HUES6 (cell line): Measurements from ENCODE around the gene RRAS2.

Experiments
- H3K27ac ChIP-seq: 2 replicates; pipeline ENCODE4 v1.7.0; 2013; ENCODE audit warnings: low read depth, mild to moderate bottlenecking, low read length, inconsistent platforms
- H3K27me3 ChIP-seq: 2 replicates; pipeline ENCODE4 v1.6.1; 2013; ENCODE audit warnings: low read length; ENCODE audit not compliant: control insufficient read depth, insufficient read depth
- H3K36me3 ChIP-seq: 2 replicates; pipeline ENCODE4 v1.6.1; 2013; ENCODE audit warnings: low read length; ENCODE audit not compliant: control insufficient read depth, insufficient read depth
- H3K4me1 ChIP-seq: 2 replicates; pipeline ENCODE4 v1.6.1; 2013; ENCODE audit warnings: low read length; ENCODE audit not compliant: control insufficient read depth, insufficient read depth
- H3K4me3 ChIP-seq: 2 replicates; pipeline ENCODE4 v1.5.1; 2013; ENCODE audit warnings: low read depth, low read length
- H3K9ac ChIP-seq: one replicate; pipeline ENCODE4 v1.6.1; 2013; ENCODE audit warnings: mild to moderate bottlenecking, low read length
- H3K9me3 ChIP-seq: 2 replicates; pipeline ENCODE4 v1.6.1; 2013; ENCODE audit warnings: low read depth, low read length; ENCODE audit not compliant: control insufficient read depth, insufficient read depth

RRAS2 gene

DNA sequence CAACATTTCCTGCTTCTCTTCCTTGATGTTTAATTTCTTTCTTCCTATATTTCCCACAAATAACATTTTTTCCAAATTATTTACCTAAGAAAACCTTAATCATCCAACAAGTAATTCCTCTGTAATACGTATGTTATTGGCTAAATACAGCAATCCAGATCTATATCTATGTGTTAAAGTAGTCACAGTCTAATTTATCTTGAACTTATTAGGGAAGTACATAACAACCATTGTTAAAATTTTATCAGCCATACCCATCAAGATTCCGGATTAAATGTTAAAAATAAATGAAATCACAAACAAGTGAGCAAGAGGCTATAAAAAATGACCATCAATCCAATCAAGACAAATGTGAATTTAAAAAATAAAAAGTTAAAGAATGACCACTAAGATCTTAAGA is 36.5 kb downstream of the RRAS2 start:
- H3K4me3 ChIP-seq: no peak overlapping the region
- peaks cover 24% of the 10 kb centered on the region for H3K4me1 ChIP-seq
- no peaks in the 10 kb centered on the region for H3K27me3 ChIP-seq
- H3K36me3 ChIP-seq: no peaks in the 10 kb centered on the region
- H3K9me3 ChIP-seq: no peaks in the 10 kb centered on the region
- no peak overlapping the region for H3K27ac ChIP-seq
- no peak overlapping the region for H3K9ac ChIP-seq

DNA sequence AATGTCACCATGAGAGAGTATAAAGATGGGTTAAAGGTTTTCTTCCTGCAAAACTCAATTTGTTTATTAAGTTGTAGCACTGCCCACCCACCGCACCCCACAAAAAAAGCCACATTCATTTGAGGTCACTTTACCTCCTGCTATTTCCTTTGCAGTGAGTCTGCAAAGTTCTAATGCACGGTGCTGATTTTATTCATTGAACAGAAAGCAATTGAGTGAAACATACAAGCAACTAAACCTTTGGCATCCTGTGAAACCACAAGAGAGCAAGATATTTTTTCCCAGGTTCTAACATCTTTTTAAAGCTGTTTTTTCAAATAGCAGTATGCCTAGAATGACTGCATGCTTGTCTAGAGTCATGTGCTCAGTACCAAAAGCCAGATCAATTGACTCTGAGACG is 39.0 kb downstream of the RRAS2 start:
- no peaks in the 10 kb centered on the region for H3K36me3 ChIP-seq
- no peak overlapping the region for H3K27ac ChIP-seq
- no peak overlapping the region for H3K4me3 ChIP-seq
- no peak overlapping the region for H3K9ac ChIP-seq
- no peaks in the 10 kb centered on the region for H3K9me3 ChIP-seq
- H3K27me3 ChIP-seq: no peaks in the 10 kb centered on the region
- H3K4me1 ChIP-seq: peaks cover 9% of the 10 kb centered on the region

DNA sequence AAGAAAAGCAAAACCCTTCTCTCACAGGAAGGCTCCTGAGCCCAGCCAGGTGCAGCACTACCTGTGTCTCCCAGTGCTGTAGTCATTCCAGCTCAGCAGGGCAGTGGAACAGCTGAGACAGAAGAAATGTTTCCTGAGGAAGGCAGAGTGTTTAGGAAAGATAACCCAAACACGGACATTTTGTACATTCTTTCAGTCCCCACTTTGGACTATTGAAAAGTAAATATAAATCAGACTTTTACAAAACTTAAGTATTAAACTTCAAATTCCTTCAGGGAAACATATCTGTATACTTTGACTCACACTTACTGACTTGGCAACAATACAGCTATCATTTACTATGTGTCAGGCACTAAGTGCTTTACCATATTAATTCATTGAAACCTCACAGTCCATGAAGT is 40.4 kb downstream of the RRAS2 start:
- Histone ChIP-seq H3K9me3 (no peaks in the 10 kb centered on the region), H3K27ac (no peak overlapping the region), H3K27me3 (no peaks in the 10 kb centered on the region), H3K9ac (no peak overlapping the region), H3K4me3 (no peak overlapping the region), H3K36me3 (no peaks in the 10 kb centered on the region), H3K4me1 (peaks cover 13% of the 10 kb centered on the region)

DNA sequence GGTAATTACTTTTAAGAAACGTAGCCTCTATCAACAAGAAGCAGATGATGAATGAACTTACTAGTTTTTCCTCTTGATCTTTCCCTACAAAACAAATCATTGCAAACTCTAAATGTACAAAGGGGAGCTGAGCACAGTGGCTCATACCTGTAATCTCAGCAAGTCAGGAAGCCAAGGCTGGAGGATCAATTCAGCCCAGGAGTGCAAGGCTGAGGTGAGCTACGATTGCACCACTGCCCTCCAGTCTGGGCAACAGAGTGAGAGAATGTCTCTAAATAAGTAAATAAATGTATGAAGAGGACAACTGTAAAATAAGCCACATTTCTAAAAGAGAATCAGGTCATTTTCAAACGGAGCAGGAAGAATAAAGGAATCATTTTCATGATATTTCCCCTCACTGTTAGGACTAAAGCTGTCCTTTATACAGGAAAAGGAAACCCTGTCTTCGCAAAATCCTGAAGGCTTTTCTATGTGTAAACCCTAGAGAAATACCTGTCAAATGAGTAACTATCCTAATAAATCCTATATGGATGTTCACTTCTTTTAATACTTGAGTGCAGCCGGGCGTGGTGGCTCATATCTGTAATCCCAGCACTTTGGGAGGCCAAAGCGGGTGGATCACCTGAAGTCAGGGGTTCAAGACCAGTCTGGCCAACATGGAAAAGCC is 41.2 kb downstream of the RRAS2 start:
- Histone ChIP-seq H3K27ac (no peak overlapping the region), H3K36me3 (no peaks in the 10 kb centered on the region), H3K9me3 (no peaks in the 10 kb centered on the region), H3K27me3 (no peaks in the 10 kb centered on the region), H3K9ac (no peak overlapping the region), H3K4me3 (no peak overlapping the region), H3K4me1 (peaks cover 20% of the 10 kb centered on the region)

DNA sequence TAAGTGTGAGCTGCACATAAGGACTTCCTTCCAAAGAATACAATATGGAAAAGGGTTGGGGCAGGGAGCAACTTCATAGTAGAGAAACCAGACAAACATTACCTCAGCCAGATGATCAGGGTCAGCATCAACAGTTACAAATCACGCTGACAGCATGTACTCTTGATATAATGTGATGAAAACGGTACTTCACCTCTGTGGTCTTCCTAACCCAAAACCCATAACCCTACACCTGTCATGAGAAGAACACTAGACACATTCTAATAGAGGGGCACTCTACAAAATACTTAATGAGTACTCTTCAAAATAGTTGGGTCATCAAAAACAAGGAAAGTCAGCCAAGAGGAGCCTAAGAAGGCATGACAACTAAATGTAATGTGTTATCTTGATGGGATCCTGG is 43.9 kb downstream of the RRAS2 start:
- H3K9ac ChIP-seq: no peak overlapping the region
- H3K4me3 ChIP-seq: no peak overlapping the region
- H3K4me1 ChIP-seq: peaks cover 29% of the 10 kb centered on the region
- no peak overlapping the region for H3K27ac ChIP-seq
- H3K27me3 ChIP-seq: no peaks in the 10 kb centered on the region
- H3K36me3 ChIP-seq: no peaks in the 10 kb centered on the region
- H3K9me3 ChIP-seq: no peaks in the 10 kb centered on the region

DNA sequence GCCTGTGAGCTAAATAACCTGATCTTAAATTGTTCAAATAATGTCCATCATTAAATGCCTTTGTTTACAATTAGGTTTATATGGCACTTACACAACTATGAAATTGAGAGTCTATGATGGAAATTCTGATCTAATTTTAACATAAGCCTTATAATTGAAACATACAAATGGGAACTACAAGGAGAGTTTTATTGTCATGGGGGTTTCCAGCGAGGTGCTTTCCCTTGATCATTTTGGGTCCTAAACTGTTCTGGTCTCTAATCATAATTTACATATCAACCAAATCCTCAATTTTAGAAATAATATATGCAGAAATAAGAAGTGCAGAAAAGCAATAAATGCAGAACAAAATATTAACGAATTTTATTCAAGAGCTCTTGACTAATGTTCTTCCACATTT is 44.9 kb downstream of the RRAS2 start:
- Histone ChIP-seq H3K4me3 (no peak overlapping the region), H3K4me1 (peaks cover 39% of the 10 kb centered on the region), H3K36me3 (no peaks in the 10 kb centered on the region), H3K27ac (no peak overlapping the region), H3K9ac (no peak overlapping the region), H3K9me3 (no peaks in the 10 kb centered on the region), H3K27me3 (no peaks in the 10 kb centered on the region)

DNA sequence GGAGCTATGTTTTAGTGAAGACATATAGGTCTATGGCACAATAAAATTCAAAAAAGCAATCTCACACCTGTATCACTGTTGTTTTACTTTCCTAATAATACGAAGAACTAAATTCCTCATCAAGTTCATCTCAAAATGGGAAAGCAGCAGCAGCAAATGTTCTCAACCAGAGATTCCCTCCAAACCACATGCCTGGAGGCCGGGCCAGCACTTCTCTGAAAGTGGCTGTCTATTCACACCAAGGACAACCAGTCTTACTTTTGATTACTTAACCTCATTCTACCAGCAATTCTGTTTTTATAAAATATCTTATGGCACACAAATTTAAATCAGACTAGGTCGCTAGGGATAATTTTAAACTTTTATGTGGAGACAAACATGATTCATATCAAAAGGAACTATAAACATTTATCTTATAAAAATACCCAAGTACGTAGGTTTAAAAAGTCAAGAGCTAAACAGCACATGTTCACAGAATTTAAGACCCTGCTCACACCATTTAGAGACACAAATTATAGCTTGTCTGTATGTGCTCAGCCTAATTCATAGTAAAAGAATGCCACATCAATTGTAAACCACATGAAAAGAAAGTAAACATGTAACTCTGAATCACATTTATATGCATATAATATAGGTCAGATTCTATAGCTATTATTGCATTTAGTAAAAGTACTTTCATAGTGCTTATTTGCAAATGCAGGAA is 46.1 kb downstream of the RRAS2 start:
- Histone ChIP-seq H3K4me3 (no peak overlapping the region), H3K27ac (no peak overlapping the region), H3K9me3 (no peaks in the 10 kb centered on the region), H3K36me3 (no peaks in the 10 kb centered on the region), H3K4me1 (peaks cover 48% of the 10 kb centered on the region), H3K9ac (no peak overlapping the region), H3K27me3 (no peaks in the 10 kb centered on the region)

DNA sequence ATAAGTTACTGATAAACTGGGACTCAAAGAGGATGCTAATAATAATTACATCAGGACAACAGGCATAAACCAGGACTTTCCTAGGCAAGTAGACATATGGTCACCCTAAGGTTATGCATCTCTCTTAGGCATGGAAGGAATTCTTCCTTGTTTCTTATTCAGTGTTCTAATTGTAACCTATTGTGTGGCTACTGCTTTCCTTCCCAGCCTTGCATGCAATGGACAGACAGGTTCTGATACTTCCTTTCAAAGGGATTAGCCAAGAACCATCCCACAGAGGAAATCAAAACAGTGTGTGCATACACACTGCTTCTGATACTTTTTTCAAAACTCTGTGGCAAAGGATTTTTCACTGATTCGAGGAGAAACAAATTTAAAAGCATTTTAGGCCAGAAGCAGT is 48.3 kb downstream of the RRAS2 start:
- H3K36me3 ChIP-seq: no peaks in the 10 kb centered on the region
- H3K9ac ChIP-seq: no peak overlapping the region
- H3K27ac ChIP-seq: no peak overlapping the region
- no peaks in the 10 kb centered on the region for H3K9me3 ChIP-seq
- no peaks in the 10 kb centered on the region for H3K27me3 ChIP-seq
- no peak overlapping the region for H3K4me3 ChIP-seq
- H3K4me1 ChIP-seq: peaks cover 56% of the 10 kb centered on the region

DNA sequence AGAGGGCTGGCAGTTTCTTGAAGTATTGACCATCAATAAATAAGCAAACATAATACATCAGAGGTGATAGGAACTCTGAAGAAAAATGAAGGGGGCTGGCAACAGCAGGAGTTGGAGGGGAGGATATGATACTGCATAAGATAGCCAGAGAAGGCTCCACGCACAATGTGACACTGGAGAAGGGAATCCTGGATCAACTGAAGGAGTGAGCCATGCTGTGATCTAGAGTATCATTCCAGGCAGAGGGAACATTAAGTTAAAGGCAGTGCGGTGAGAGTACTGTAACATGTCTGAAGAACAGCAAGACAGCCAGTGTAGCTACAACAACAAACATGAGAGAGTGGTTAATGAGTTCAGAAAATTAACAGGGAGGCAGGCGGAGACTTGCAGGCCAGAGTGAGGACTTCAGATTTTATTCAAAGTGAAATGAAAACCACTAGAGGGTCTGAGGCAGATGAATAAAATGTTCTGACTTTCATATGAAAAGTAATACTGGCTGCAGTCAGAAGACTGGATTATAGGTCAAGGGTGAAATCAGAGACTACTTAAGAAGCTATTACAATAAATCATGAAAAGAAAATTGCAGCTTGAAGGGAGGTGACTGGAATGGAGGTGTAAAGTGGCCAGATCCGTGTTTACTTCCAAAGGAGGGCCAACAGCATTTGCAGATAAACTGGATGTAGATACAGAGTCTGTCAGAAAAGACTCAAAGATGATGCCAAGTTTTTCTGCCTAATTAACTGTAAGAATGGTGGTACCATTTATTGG is 49.4 kb downstream of the RRAS2 start:
- Histone ChIP-seq H3K9ac (no peak overlapping the region), H3K9me3 (no peaks in the 10 kb centered on the region), H3K4me3 (no peak overlapping the region), H3K4me1 (peaks cover 61% of the 10 kb centered on the region), H3K27ac (no peak overlapping the region), H3K27me3 (no peaks in the 10 kb centered on the region), H3K36me3 (no peaks in the 10 kb centered on the region)

DNA sequence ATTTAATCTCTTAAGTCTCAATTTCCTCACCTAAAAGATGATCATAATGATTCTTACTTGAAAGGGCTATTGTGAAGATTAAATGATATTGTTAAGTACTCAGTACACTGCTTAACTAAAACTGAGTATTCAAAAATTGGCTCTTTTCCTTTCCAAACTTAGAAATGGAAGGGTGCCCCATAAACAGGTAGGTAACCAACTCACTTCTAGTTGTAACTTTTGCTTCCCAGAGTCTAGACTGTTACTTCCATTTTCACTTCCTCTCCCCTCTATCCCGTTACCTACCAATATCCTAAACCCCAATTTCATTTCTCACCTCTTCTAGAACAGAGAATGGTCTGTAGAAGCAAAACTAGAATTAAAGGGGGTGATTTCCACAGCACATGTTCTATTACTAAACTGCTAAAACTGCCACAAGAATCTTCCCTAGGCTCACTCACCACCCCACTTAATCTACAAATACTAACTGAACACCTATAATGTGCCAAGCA is 50.0 kb downstream of the RRAS2 start:
- H3K4me1 ChIP-seq: peaks cover 61% of the 10 kb centered on the region
- H3K27me3 ChIP-seq: no peaks in the 10 kb centered on the region
- no peak overlapping the region for H3K27ac ChIP-seq
- H3K9me3 ChIP-seq: no peaks in the 10 kb centered on the region
- no peak overlapping the region for H3K4me3 ChIP-seq
- H3K9ac ChIP-seq: no peak overlapping the region
- H3K36me3 ChIP-seq: no peaks in the 10 kb centered on the region
